ENCODE data around the gene CIB1. TPM values are rescaled to one million over a fixed set of nuclear protein-coding genes. Genes with fewer than 3 reads are reported as not detected.

Gene CIB1
- total RNA-seq, 1 experiment from 2014 or later: 23.0 TPM

DNA sequence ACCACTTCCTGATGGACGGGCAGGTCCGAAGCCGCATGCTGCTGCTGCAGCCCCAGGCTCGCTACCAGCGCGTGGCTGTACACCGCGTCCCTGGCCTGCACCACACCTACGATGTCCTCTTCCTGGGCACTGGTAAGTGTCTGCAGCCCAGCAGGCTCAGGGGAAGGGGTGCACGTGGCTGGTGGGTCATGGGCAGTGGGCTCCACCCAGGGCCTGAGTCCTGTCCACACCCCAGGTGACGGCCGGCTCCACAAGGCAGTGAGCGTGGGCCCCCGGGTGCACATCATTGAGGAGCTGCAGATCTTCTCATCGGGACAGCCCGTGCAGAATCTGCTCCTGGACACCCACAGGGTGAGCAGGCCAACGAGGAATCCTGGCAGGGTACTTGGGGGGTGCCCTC lies 8.7 kb downstream of the CIB1 start:
- H3K27ac ChIP-seq (ENCODE audit: insufficient read length, low read depth, low read length): no peak overlapping the region
- peaks cover 31 to 64% (median 57%) of the 10 kb centered on the region in 3 experiments for H3K36me3 Mint-ChIP-seq (ENCODE audit: insufficient read depth in 1 of 3, low read depth in 3 of 3)

More for the DNA sequence above, 8.7 kb downstream of the CIB1 start:
- H4K8ac ChIP-seq (replicated peaks; ENCODE audit: insufficient read length, low read depth, low read length): no peak overlapping the region
- H2AK5ac ChIP-seq (ENCODE audit: insufficient read length, low read length): no peak overlapping the region
- H3K23ac ChIP-seq (ENCODE audit: insufficient read length, low read depth, low read length): no peak overlapping the region
- no peak overlapping the region for H2BK120ac ChIP-seq (ENCODE audit: low read depth, low read length, poor library complexity, severe bottlenecking)
- no peak overlapping the region for H2BK5ac ChIP-seq (ENCODE audit: insufficient read length, low read length)
- no peak overlapping the region for H3K18ac ChIP-seq (ENCODE audit: insufficient read length, low read depth, low read length)
- no peak overlapping the region for H3K56ac ChIP-seq (ENCODE audit: insufficient read length, low read depth, low read length)
- H3K9ac ChIP-seq (ENCODE audit: extremely low read depth, insufficient read length, low read length): no peak overlapping the region
- no peak overlapping the region for H3K14ac ChIP-seq (ENCODE audit: insufficient read depth, low read length)
- H3K9me3 ChIP-seq (ENCODE audit: control insufficient read depth, low read depth, low read length): no peaks in the 10 kb centered on the region
- no peak overlapping the region for H2BK20ac ChIP-seq (ENCODE audit: low read depth, low read length, poor library complexity, severe bottlenecking)
- Mint-ChIP-seq H3K27ac (no peak overlapping the region), H3K9me3 (no peaks in the 10 kb centered on the region), H3K27me3 (ENCODE audit: low read depth) (no peaks in the 10 kb centered on the region), H3K4me3 (no peak overlapping the region), H3K4me1 (peaks cover 0 to 4% of the 10 kb centered on the region in 2 experiments; a peak in 1 of 4 replicates)
- H3K23me2 ChIP-seq (ENCODE audit: insufficient read length, low read depth, low read length, poor library complexity, severe bottlenecking): no peaks in the 10 kb centered on the region
- H2AFZ ChIP-seq (ENCODE audit: low read length): no peak overlapping the region
- H3K79me2 ChIP-seq (ENCODE audit: insufficient read depth, low read length): no peaks in the 10 kb centered on the region
- no peak for DNase-seq
- no peaks in the 10 kb centered on the region for H3K79me1 ChIP-seq (ENCODE audit: insufficient read depth, low read depth, low read length, poor library complexity, severe bottlenecking)
- no peak overlapping the region for H3K4me2 ChIP-seq (ENCODE audit: insufficient read depth, insufficient read length, low read length)
- H3K4ac ChIP-seq (ENCODE audit: low read depth, low read length): no peak overlapping the region
- TF ChIP-seq, protein P1, sequence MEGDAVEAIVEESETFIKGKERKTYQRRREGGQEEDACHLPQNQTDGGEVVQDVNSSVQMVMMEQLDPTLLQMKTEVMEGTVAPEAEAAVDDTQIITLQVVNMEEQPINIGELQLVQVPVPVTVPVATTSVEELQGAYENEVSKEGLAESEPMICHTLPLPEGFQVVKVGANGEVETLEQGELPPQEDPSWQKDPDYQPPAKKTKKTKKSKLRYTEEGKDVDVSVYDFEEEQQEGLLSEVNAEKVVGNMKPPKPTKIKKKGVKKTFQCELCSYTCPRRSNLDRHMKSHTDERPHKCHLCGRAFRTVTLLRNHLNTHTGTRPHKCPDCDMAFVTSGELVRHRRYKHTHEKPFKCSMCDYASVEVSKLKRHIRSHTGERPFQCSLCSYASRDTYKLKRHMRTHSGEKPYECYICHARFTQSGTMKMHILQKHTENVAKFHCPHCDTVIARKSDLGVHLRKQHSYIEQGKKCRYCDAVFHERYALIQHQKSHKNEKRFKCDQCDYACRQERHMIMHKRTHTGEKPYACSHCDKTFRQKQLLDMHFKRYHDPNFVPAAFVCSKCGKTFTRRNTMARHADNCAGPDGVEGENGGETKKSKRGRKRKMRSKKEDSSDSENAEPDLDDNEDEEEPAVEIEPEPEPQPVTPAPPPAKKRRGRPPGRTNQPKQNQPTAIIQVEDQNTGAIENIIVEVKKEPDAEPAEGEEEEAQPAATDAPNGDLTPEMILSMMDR (conservative IDR thresholded peaks at IDR 0.05): no peak
- H4K20me1 ChIP-seq (ENCODE audit: control insufficient read depth, insufficient read depth, insufficient read length): no peaks in the 10 kb centered on the region
- no CpG with 5 or more reads among the region's 17 CpGs for WGBS (ENCODE audit: extremely low coverage, insufficient read length, low lambda C conversion rate)
- H3K27me3 ChIP-seq (ENCODE audit: insufficient read depth, low read length): no peaks in the 10 kb centered on the region
- no peaks in the 10 kb centered on the region for H3K4me1 ChIP-seq (ENCODE audit: insufficient read depth, low read length)
- no peak overlapping the region for H4K5ac ChIP-seq (ENCODE audit: insufficient read length, low read depth, low read length)
- no peak overlapping the region for H2BK12ac ChIP-seq (ENCODE audit: insufficient read length, low read depth, low read length)
- H4K91ac ChIP-seq (ENCODE audit: insufficient read length, low read depth, low read length): no peak overlapping the region
- no peak overlapping the region for H2BK15ac ChIP-seq (ENCODE audit: low read depth, low read length)
- H3T11ph ChIP-seq (ENCODE audit: low read length): no peak overlapping the region

Data from H9 (cell line).